ENCODE results near the gene LPIN2. TPM values are rescaled to one million over a fixed set of nuclear protein-coding genes. Genes with fewer than 3 reads are reported as not detected.

LPIN2 gene
- total RNA-seq, 2 donors from 2014 or later, result 19.5 to 120 TPM

GRCh38 chr18:2968606-2969005, 44.3 kb downstream of the LPIN2 start:
- WGBS, result 82% methylated on average over 1 of the region's 1 CpG
- Histone ChIP-seq H3K9me3 (no peaks in the 10 kb centered on the region), H3K4me3 (no peak overlapping the region), H3K4me1 (replicated peaks) (no peaks in the 10 kb centered on the region), H3K27ac (peak overlapping the region; percentile 2 to 15), H3K27me3 (replicated peaks; ENCODE audit: insufficient read depth) (no peaks in the 10 kb centered on the region), H3K36me3 (no peaks in the 10 kb centered on the region)
- intact Hi-C loops (cut with DNase I), result no loop called here
- no peak for DNase-seq (ENCODE audit: low spot score)
- TF ChIP-seq POLR2A (IDR thresholded peaks at IDR 0.05), result no peak
- TF ChIP-seq, protein P1, sequence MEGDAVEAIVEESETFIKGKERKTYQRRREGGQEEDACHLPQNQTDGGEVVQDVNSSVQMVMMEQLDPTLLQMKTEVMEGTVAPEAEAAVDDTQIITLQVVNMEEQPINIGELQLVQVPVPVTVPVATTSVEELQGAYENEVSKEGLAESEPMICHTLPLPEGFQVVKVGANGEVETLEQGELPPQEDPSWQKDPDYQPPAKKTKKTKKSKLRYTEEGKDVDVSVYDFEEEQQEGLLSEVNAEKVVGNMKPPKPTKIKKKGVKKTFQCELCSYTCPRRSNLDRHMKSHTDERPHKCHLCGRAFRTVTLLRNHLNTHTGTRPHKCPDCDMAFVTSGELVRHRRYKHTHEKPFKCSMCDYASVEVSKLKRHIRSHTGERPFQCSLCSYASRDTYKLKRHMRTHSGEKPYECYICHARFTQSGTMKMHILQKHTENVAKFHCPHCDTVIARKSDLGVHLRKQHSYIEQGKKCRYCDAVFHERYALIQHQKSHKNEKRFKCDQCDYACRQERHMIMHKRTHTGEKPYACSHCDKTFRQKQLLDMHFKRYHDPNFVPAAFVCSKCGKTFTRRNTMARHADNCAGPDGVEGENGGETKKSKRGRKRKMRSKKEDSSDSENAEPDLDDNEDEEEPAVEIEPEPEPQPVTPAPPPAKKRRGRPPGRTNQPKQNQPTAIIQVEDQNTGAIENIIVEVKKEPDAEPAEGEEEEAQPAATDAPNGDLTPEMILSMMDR (IDR thresholded peaks at IDR 0.05), result no peak

DNA sequence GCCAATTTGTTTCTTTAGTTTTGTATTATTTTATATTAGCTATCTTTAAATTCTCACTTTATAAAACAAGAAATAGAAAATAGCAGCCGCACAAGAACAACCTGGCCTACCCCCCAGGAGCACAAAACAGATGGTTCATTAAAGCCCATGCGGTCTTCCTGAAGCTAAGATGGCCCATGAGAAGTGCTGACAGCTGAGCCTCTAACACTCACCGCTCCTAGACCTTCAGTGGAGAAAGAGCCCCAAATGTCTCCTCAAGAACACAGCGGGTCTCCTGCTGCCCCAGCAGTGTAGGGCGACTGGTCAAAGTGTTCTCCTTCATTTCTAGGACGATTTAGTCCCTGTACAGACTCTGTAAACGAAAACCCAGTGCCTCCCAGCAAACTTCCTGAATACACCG, 45.1 kb downstream of the LPIN2 start:
- H3K36me3 ChIP-seq, result no peaks in the 10 kb centered on the region
- WGBS, result 78% methylated on average over 8 of the region's 8 CpGs
- no peak for TF ChIP-seq POLR2A (IDR thresholded peaks at IDR 0.05)
- TF ChIP-seq, protein P1 (IDR thresholded peaks at IDR 0.05), result no peak
- no peak for TF ChIP-seq POLR2AphosphoS5 (IDR thresholded peaks at IDR 0.05)
- H3K9me3 ChIP-seq, result no peaks in the 10 kb centered on the region
- no peak for DNase-seq (ENCODE audit: low spot score)
- H3K4me1 ChIP-seq (replicated peaks), result no peaks in the 10 kb centered on the region
- H3K27me3 ChIP-seq (replicated peaks; ENCODE audit: insufficient read depth), result no peaks in the 10 kb centered on the region
- no peak overlapping the region for H3K4me3 ChIP-seq
- intact Hi-C loops (cut with DNase I), result no loop called here
- peak overlapping the region in 1 of 2 donors; percentile 15 for H3K27ac ChIP-seq

DNA sequence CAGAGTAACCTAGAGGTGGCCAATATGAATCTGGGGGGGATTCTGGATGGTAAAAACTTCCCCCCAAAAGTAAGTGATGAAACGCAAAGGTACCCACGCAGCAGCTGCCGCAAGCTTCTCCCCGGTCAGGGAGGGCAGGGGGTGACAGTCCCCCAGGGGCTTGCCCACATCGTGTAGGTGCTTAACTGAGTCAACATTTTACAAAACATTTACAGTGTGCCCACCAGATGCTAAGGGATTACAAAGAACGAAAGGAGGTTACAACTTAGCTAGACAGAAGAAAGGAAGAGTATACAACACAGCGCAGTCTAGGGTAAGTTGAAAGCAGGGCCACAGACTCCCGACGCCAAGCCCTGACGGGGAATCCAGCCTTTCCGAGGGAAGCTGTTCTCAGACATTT, 45.6 kb downstream of the LPIN2 start:
- no peak for DNase-seq (ENCODE audit: low spot score)
- H3K36me3 ChIP-seq, result no peaks in the 10 kb centered on the region
- no peak overlapping the region for H3K4me3 ChIP-seq
- H3K27me3 ChIP-seq (replicated peaks; ENCODE audit: insufficient read depth), result no peaks in the 10 kb centered on the region
- 92% methylated on average over 11 of the region's 11 CpGs for WGBS
- TF ChIP-seq POLR2AphosphoS5 (IDR thresholded peaks at IDR 0.05) (no peak), POLR2A (IDR thresholded peaks at IDR 0.05) (no peak)
- TF ChIP-seq, protein P1 (IDR thresholded peaks at IDR 0.05), result no peak
- H3K9me3 ChIP-seq, result no peaks in the 10 kb centered on the region
- intact Hi-C loops (cut with DNase I), result no loop called here
- no peaks in the 10 kb centered on the region for H3K4me1 ChIP-seq (replicated peaks)
- no peak overlapping the region for H3K27ac ChIP-seq

DNA sequence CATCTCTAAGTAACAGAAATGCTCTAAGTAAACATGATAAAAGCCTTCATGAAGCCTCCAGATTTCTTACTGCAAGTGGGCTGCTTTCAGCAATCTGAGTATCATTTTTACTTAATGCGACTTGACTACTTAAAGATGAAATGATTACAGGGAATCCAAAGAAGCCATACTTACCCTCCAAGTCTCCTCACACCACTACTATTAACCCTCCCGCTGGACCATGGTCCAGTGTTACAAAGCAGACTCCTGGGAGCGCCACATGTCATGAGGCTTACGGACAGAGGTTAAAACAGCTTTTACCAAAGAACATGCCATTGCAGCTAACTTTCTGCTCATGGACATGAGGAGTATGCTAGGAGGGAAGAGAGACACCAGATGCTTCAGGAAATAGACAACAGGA, 46.4 kb downstream of the LPIN2 start:
- 92% methylated on average over 4 of the region's 4 CpGs for WGBS
- H3K9me3 ChIP-seq, result no peaks in the 10 kb centered on the region
- H3K27ac ChIP-seq, result no peak overlapping the region
- no peaks in the 10 kb centered on the region for H3K36me3 ChIP-seq
- H3K4me3 ChIP-seq, result no peak overlapping the region
- H3K4me1 ChIP-seq (replicated peaks), result no peaks in the 10 kb centered on the region
- DNase-seq (ENCODE audit: low spot score), result no peak
- intact Hi-C loops (cut with DNase I), result no loop called here
- TF ChIP-seq POLR2AphosphoS5 (IDR thresholded peaks at IDR 0.05), result no peak
- TF ChIP-seq POLR2A (IDR thresholded peaks at IDR 0.05), result no peak
- H3K27me3 ChIP-seq (replicated peaks; ENCODE audit: insufficient read depth), result no peaks in the 10 kb centered on the region

- Histone ChIP-seq H3K9me3 (no peaks in the 10 kb centered on the region), H3K27ac (no peak overlapping the region), H3K36me3 (no peaks in the 10 kb centered on the region), H3K27me3 (replicated peaks; ENCODE audit: insufficient read depth) (no peaks in the 10 kb centered on the region), H3K4me1 (replicated peaks) (no peaks in the 10 kb centered on the region), H3K4me3 (no peak overlapping the region)
- intact Hi-C loops (cut with DNase I), result no loop called here
- no peak for DNase-seq (ENCODE audit: low spot score)
- 94% methylated on average over 4 of the region's 4 CpGs for WGBS
- TF ChIP-seq, protein P1 (IDR thresholded peaks at IDR 0.05), result no peak
- no peak for TF ChIP-seq POLR2A (IDR thresholded peaks at IDR 0.05)
Measured at GRCh38 chr18:2965797-2966196, 47.1 kb downstream of the LPIN2 start.
